GM23248 (cell line): ENCODE results near the gene BCAR1.

Source experiments
- EZH2 ChIP-seq: fragments of 200-600 bp; sonication (generic); IDR thresholded peaks from 2 replicates; pipeline ENCODE4 v1.6.1; 2018; ENCODE audit warnings: antibody characterized with exemption, mild to moderate bottlenecking; ENCODE audit not compliant: insufficient read depth, poor library complexity, severe bottlenecking
- EZH2phosphoT487 ChIP-seq: fragments of 200-600 bp; sonication (generic); IDR thresholded peaks from 2 replicates; pipeline ENCODE4 v1.6.1; 2018; ENCODE audit warnings: antibody characterized with exemption, moderate library complexity, mild to moderate bottlenecking, low read depth; ENCODE audit not compliant: insufficient read depth

- no peak for TF ChIP-seq EZH2phosphoT487
- TF ChIP-seq EZH2 = no peak
These were observed 44.5 kb downstream of the BCAR1 start, which contains the start of gene CTRB2 for GRCh38 chr16:75206749-75207451.
